Upper lobe of left lung (tissue), 4 donors: ENCODE measurements around the gene CDK6.

Experiments used
- POLR2A ChIP-seq, 4 donors: fragments of 450-650 bp; IDR thresholded peaks; one replicate each; pipeline ENCODE4 v1.5.1; 2016 to 2017; ENCODE audit warnings: antibody characterized with exemption in 4 of 4, mild to moderate bottlenecking in 2 of 4
- TF ChIP-seq, protein P1 (sequence below), 6 experiments: fragments of 450-650 bp in 4 of 6; fragments of 200-600 bp in 2 of 6; sonication (generic) in 2 of 6; IDR thresholded peaks; one replicate each; pipeline ENCODE4 v1.5.1; 2016 to 2019; ENCODE audit warnings: antibody characterized with exemption in 6 of 6

DNA sequence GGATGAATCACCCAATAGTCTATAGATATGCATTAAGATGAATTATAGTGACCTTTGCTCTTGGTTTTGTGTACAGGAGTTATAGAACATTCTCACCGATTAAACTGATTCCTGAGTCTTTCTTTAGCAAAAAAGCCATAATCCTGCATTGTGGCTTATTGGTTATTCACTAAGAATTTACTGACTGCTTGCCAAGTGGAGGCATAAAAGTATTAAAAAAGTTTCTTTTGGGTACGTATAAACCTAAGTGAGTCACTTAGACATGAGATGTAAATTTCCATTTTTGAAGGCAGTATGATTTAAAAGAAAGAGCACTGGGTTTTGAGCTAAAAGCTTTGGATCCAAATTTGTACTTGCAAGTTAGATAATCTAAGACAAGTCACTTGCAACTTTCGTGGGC is 100.7 kb downstream of the CDK6 start:
- TF ChIP-seq, protein P1, sequence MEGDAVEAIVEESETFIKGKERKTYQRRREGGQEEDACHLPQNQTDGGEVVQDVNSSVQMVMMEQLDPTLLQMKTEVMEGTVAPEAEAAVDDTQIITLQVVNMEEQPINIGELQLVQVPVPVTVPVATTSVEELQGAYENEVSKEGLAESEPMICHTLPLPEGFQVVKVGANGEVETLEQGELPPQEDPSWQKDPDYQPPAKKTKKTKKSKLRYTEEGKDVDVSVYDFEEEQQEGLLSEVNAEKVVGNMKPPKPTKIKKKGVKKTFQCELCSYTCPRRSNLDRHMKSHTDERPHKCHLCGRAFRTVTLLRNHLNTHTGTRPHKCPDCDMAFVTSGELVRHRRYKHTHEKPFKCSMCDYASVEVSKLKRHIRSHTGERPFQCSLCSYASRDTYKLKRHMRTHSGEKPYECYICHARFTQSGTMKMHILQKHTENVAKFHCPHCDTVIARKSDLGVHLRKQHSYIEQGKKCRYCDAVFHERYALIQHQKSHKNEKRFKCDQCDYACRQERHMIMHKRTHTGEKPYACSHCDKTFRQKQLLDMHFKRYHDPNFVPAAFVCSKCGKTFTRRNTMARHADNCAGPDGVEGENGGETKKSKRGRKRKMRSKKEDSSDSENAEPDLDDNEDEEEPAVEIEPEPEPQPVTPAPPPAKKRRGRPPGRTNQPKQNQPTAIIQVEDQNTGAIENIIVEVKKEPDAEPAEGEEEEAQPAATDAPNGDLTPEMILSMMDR (IDR thresholded peaks at IDR 0.05) = no peak
- TF ChIP-seq POLR2A (IDR thresholded peaks at IDR 0.05) = no peak
